Measurements from ENCODE around the gene TYW3.

The TYW3 gene

GRCh38 chr1:74732960-74733603 lies at the start of gene TYW3, which contains the start of gene CRYZ:
Gene TYW3, plus strand, starts transcription at chr1:74733152. Its CDS starts 93 bp downstream, at chr1:74733245.
Gene CRYZ, minus strand, starts transcription at chr1:74733050. Its CDS starts 8,229 bp downstream, at chr1:74724821.
- peak; percentile 68 to 69 for DNase-seq (ENCODE audit: low read depth in 2 of 2)

DNA sequence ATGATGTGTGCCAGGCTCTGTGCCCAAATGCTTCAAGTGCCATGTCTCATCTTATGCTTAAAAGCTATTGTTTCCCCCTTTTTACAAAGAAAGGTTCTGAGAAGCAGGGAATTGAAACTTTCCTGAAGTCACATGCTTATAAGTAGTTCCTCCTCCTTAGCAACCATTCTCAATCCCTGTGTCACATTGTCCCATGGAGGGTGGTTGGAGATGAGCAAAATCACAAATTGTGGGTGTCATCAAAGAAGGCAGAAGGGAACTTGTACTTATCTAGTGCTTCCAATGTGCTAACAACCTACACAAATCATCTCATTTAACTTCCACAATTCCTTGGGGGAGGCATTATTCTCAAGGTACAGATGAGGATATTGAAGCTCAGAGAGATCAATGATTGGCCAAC lies 49.3 kb upstream of the TYW3 start:
- DNase-seq (ENCODE audit: low read depth in 2 of 2): no peak

- DNase-seq (ENCODE audit: low read depth in 2 of 2): no peak
These were observed 48.7 kb upstream of the TYW3 start for GRCh38 chr1:74684301-74684700.

GRCh38 chr1:74686928-74687327 lies 46.0 kb upstream of the TYW3 start:
- no peak for DNase-seq (ENCODE audit: low read depth in 2 of 2)

- DNase-seq (ENCODE audit: low read depth in 2 of 2): peak in 1 of 2 donors; percentile 1
These were observed 43.2 kb upstream of the TYW3 start for GRCh38 chr1:74689621-74690363.

- DNase-seq (ENCODE audit: low read depth in 2 of 2): no peak
These were observed 42.6 kb upstream of the TYW3 start for GRCh38 chr1:74690364-74690696.

- DNase-seq (ENCODE audit: low read depth in 2 of 2): no peak
These were observed 42.0 kb upstream of the TYW3 start for GRCh38 chr1:74690909-74691308.

DNA sequence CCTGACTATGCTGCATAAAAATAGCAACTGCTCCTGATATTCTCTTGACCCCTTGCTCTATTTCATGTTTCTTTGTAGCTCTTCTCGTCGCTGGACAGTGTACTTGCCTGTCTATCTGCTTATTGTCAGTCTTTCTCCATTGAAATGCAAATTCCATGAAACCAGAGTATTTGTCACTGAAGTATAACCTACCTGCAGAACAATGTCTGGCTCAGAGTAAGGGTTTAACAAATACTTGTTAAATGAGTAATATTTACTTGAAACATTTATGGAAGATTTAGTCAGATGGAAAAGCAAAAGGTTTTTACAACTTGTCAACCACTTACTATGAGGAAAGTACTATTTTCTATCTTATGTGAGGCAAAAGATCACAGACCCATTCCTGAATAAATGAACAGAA lies 39.5 kb upstream of the TYW3 start:
- no peak for DNase-seq (ENCODE audit: low read depth in 2 of 2)

- no peak for DNase-seq (ENCODE audit: low read depth in 2 of 2)
These were observed 35.1 kb upstream of the TYW3 start for GRCh38 chr1:74697832-74698231.

GRCh38 chr1:74699331-74699730 lies 33.6 kb upstream of the TYW3 start:
- DNase-seq (ENCODE audit: low read depth in 2 of 2): no peak

- no peak for DNase-seq (ENCODE audit: low read depth in 2 of 2)
These were observed 29.4 kb upstream of the TYW3 start for GRCh38 chr1:74703386-74704182.

- no peak for DNase-seq (ENCODE audit: low read depth in 2 of 2)
These were observed 20.1 kb upstream of the TYW3 start for GRCh38 chr1:74712881-74713280.

DNA sequence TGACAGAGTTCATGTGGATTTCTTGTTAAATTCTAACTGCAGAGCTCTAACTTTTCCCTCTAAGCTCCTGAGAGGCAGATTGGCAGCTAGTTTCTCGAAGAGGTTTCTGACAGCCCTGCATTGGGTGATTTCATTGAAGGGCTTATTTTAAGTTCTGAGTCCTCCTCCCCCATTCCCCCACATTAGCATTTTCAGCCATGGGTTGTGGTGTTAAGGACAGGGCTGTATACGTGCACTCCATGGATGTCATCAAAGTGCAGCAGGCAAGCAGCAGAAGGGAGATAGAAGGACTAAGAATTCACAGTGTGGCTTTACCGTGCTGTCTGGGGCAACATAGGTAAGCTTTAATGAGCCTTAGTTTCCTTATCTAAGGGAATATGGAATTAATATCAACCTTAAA lies 19.1 kb upstream of the TYW3 start:
- no peak for DNase-seq (ENCODE audit: low read depth in 2 of 2)

GRCh38 chr1:74714429-74715235 lies 18.3 kb upstream of the TYW3 start:
- no peak for DNase-seq (ENCODE audit: low read depth in 2 of 2)

DNA sequence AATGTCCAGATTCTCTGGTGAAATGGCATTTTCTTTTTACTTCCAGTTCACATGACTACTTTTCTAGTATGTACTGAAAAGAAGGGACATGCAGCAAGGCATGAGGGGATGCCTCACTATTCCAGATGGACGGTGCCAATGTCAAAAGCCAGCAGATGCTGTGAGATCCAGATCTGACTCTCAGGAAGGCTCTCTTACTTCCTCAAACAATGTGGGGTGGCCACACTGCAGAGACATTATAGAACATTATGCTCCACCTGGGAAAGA lies 17.8 kb upstream of the TYW3 start:
- DNase-seq (ENCODE audit: low read depth in 2 of 2): no peak

- DNase-seq (ENCODE audit: low read depth in 2 of 2): no peak
These were observed 17.1 kb upstream of the TYW3 start for GRCh38 chr1:74715806-74716205.

DNA sequence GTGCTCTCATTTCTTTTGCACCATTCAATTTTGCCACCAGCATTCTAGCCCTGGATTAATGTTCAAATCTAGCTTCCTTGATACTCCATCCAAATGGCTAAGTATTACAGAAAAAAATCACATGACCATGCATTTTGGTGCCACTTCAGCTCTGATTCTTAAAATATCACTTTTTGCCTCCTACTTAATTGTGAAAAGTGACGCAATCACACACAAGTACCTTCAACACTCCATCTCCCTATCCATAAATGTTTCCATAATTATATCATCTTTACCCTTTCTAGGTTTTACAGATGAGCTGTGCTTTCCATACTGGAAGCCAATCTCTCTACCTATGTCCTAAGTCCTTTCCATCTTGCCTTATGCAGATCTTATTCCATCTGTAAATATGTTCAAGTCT lies 16.1 kb upstream of the TYW3 start:
- DNase-seq (ENCODE audit: low read depth in 2 of 2): no peak

- DNase-seq (ENCODE audit: low read depth in 2 of 2): no peak
These were observed 15.3 kb upstream of the TYW3 start for GRCh38 chr1:74717626-74718025.

DNA sequence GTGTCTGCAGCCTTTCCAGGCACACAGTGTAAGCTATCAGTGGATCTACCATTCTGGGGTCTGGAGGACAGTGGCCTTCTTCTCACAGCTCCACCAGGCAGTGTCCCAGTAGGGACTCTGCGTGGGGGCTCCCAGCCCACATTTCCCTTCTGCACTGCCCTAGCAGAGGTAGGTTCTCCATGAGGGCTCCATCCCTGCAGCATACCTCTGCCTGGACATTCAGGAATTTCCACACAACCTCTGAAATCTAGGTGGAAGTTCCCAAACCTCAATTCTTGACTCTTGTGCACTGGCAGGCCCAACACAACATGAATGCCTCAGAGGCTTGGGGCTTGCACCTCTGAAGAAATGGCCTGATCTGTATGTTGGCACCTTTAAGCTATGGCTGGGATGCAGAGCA lies 6.9 kb upstream of the TYW3 start:
- no peak for DNase-seq (ENCODE audit: low read depth in 2 of 2)

- no peak for DNase-seq (ENCODE audit: low read depth in 2 of 2)
These were observed 4.2 kb upstream of the TYW3 start for GRCh38 chr1:74728736-74729135.

DNA sequence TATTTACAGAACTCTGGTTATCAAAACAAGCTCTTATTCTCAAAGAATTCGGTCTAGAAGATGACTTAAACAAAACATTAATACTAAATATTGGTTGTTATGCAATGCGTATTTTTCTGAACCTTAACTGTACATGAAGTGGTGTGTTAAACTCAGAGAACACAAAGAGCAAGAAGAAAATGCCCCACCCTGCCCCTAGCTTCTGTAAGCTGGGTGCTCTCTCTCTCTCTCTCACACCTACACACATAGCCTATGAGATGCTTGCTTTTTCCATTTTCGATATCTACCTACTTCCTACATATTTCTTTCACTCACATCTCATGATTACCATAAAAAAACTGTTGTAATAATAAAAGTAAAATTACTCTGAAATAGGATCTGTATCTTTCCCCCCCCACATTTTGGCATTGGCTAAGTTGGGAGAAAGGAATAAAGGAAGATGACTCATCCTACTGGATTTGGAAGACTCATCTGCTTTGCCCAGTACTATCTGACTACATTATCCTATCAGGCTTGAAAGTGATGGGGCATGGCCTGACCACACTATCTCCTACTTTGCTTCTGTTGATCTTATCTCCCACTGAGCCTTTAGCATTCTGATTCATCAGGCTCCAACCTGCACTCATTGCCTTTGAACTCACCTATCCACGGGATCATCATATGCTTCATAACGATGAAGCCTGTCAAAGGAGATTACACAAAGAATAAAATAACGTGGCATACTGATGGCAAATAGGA lies 3.0 kb upstream of the TYW3 start:
- no peak for DNase-seq (ENCODE audit: low read depth in 2 of 2)
